CD4-positive, alpha-beta T cell treated with Interleukin-17A for 4 hours (primary cell): Measurements from ENCODE around the gene TCEAL8.
"Not testable (repeated sequence)": the region's sequence is repeated elsewhere in the genome, so short reads cannot be mapped to it uniquely, and the experiment has no call there.

Experiments used
- DNase-seq: peaks from one replicate; pipeline ENCODE4 v3.0.0-alpha.2; 2020; ENCODE audit warnings: mixed read lengths

Gene TCEAL8, protein sequence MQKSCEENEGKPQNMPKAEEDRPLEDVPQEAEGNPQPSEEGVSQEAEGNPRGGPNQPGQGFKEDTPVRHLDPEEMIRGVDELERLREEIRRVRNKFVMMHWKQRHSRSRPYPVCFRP

DNA sequence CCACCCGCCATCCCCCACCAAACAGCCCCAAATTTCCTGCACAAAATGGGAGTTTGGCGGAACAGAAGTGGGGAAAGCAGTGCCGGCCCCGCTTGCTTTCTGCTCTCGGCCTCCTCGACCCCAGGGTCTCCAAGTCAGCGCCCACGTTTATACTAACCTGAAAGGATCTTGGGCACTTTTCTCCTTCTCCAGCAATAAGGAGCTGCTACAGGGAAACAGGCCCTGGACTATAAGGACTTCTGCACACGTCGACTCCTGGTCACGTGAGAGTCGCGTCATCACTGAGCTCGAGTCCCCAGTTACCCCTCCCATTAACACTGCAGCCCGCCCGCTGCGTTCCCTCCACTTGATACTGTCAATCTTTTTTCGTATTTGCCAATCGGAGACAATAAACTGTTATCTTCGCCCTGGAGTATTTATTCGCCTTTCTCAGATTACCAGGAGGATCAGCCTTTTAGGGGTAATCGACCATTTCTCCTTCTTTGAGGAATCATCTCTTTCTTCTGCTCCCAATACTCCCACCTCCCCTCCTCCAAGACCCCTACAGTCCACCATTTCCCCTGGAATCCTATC is at the start of gene TCEAL8:
TCEAL8 (minus strand) TSS at position 235 of the 573 bp plus-strand sequence. CDS start 1,176 bp downstream, outside the sequence.
- peak; percentile 75 for DNase-seq

DNA sequence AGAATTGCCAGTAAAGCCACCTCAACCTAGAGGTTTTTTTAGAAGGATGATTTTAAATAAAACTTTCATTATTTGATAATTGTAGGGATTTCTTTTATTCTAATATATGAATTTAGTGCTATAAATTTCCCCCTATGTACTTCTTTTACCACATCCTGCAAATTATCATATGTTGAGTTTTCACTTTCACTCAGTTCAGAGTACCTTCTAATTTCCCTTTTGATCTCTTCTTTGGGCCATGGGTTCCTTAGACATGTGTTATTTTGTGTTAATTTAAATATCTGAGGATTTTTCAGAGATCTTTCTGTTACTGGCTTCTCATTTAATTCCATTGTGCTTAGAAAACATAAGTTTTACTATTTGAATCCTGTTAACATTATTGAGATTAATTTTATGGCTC is 49.8 kb upstream of the TCEAL8 start:
- DNase-seq: no peak

DNA sequence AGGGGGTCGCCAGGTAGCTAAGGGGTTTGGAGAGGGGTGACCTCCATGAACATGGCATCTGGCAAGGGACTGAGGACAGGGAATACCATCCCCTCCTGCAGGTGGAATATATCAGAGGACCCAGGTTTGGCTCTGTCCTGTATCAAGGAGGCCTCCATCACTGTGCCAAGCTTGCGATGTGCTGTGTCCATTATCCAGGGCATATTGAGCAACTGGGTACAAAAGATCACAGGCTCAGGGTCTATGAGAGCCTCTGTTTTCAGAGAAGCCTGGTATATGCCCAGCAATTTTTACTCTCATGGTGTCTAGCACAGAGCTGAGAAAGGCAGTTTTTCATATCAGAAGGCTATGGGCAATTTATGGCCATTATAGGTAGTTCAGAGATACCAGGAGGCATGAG is 38.2 kb upstream of the TCEAL8 start:
- no peak for DNase-seq

DNA sequence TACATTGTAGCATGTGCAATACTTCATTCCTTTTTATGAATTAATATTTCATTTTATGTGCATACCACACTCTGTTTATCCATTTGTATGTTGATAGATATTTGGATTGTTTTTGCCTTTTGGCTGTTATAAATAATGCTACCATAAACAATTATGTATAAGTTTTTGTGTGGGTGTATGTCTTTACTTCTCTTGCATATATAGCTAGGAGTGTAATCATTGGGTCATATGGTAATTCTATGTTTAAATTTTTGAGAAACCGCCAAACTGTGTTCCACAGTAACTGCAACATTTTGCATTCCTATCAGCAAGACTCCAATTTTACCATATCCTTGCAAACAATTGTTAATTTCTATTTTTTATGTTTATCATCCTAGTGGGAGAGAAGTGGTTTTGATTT is 24.7 kb upstream of the TCEAL8 start:
- DNase-seq: no peak

DNA sequence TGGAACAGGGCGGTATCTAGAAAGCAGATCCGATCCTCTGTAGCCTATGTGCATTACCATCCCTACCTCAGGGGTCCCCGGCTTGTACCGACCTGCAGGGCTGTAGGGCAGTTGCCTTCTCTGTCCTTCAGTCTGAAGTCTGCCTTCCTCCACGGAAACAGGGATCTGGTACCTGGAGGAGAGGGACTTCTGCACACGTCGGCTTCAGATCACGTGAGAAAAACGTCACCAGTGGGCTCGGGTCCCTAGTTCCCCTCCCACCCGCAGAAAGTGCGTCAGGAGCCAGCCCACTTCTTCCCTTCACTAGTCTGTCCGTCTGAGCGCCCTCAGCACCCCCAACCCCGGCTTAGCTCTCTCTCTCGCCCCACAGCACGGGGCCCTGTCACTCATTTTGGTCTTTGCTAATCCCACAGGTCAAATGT is 21.6 kb upstream of the TCEAL8 start, which contains the start of gene TCEAL5:
TCEAL5 (minus strand) TSS at position 170 of the 422 bp plus-strand sequence. CDS start 2,187 bp downstream, outside the sequence.
- DNase-seq: no peak

DNA sequence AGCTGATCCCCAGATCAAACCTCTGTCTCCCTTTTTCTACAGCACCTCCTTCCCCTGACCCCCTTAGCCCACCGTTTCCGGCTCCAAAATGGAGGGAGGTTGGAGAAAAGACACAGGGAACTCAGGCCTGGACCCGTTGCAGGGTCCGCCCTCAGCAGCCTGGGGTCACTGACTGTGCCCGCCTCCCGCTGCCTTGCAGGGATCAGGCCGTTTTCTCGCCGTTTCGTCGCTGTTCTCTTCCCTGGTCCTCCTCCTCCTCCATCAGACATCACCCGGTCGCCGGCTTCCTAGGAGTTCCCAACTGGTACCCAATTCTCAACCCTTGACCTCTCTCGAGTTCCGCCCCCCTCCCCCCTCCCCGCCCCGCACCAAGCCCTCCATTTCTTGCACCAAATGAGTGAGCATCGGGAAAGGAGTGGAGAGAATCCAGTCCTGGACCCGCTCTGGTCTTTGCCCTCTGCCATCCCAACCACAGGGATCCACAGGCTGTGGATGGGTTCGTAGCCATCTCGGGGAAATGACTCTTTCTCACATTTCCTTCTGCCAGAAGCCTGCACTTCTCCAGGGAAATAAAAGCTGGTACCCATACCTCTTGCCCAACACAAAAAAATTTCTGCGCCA is 21.1 kb upstream of the TCEAL8 start:
- DNase-seq: no peak

DNA sequence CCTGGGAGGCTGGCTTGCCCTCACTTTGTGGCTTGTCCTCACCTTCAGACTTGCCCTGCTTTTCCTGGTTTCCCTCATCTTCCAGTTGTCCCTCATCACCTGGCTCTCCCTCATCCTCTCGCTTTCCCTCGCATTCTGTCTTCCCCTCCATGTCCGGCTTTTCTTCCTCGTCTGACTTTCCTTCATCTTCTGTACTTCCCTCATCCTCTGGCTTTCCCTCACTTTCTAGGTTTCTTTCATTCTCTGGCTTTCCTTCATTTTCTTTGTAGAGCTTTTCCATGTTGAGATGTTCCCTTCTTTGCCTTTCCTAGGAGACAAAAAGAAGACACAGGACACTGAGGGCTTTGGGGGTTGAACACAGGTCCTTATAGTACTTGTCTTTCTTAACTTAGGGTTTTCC is 19.3 kb upstream of the TCEAL8 start:
- no peak for DNase-seq

DNA sequence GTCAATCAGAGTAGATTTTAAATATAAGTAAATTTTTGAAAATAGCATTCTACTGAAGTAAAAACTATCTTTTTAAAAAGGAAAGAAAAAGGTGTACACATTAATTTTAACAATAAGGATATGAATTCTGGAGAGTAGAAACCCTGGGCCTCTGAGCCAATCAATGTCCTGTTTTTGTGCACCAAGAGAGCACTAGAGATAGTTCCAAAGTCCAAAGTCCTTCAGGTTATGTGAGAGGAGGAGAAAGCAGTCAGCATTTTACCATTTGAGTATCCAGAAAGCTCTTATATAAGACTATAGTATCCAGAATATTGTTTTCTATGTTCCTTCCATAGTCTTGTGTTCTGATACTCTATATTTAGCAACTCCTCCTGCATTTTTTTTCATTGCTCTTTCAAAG is 3.3 kb upstream of the TCEAL8 start:
- no peak for DNase-seq

DNA sequence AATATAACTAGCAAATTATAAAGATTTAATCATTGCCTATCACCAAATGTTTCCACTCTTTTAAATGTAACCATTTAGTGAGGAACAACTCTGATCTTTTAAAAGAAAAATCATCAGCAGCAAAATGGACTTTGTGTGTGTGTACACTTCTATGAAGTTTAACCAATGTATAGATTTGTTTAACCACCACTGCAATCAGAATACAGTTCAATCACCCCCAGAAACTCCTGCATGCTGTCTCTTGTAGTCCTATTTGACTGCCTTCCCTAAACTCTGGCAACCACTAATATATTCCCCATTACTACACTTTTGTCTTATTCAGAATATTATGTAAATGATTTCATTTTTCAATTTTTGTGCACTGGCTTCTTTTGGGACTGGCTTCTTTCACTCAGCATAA is 1.7 kb upstream of the TCEAL8 start:
- DNase-seq: no peak

DNA sequence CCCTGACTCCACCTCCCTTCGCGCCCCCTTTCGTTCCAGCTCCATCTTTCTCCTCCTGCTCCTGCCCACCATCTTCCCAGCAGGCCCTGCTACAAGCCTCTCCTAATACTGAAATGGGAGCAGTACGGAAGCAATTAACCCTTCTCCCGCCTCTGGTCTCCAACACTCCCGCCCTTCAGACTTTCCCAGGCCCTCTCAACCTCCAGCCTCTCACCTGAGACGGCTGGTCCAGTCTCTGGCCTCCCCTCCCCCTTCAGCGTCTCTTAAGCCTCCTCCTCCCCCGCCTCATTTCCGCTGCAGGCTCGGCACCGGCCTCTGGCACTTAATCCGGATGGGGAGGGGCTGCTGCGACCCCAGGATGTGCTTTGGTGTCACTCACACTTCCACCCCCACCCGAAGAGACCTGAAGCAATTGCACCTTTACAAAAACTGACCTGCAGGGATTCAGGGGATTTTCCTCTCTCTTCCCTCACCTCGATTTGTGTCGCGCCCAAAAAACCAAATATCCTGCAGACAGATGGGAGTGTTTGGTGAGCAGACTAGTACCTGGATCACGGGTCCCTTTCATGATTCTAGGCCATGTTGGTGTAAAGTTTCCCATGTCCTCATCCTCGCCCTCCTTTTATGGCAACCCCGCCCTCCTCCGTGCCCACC is 657 bp downstream of the TCEAL8 start:
- DNase-seq: peak; percentile 59

DNA sequence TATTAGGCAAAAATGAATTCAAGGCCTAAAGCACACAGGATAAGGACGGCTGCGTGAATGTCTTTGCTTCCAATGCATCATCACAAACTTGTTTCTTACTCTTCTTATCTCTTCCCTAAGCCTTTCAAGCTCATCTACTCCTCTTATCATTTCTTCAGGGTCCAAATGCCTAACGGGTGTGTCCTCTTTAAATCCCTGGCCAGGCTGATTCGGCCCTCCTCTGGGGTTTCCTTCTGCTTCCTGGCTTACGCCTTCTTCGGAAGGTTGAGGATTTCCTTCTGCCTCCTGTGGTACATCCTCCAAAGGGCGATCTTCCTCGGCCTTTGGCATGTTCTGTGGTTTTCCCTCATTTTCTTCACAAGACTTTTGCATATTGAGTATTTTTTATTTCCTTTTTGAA is 1.3 kb downstream of the TCEAL8 start:
- DNase-seq: no peak

DNA sequence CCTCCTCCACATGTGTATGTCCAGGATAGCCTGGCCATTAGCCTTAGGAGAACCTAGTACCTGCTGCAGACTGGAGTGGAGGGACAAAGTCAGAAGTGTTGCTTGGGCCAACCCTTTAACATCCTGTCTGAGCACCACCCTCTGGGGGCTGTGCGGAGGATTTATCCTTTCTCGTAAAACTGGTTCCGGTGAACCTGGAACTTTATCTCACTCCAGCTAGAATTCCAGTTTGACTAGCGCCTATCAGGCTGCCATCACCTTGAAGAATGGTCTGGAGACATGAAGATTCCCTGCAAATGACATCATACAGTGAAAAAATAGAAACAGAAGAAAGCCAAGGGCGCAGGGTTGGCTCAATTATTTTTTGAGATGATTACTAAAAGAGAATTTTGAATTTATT is 4.0 kb downstream of the TCEAL8 start:
- no peak for DNase-seq

DNA sequence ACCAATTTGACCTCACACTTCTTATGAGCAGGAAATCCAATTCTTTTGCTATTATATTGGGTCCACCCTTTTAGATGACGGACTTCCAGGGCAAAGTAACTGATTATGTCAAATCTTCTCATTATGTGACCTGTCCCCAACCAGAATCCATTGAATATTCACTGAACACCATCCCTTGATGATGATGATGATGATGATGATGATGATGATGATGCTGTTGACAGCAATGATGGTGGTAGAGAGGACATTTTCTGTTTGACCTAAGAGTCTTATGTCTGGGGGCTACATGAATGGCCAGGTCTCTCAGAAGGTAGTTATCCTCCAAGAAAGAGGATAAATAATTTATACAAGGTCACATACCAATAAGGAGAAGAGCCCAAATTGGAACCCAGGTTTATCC is 5.2 kb downstream of the TCEAL8 start:
- DNase-seq: no peak

DNA sequence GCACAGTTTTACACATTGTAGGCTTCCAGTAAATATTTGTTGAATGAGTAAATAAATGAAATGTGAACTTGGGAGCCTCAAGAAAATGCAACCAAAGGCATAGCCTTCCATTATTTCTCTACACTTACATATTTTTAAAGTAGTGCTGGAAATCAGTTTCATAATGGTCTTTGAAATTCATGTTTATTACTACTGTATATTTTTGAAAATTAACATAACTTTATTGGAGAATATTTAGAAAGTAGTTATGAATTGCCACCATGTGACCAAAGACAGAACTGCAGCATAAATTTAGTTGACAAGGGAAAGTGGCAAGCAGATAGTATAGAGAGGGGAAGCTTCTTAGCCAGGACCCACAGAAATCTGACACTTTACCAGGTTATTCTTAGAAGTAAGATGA is 6.4 kb downstream of the TCEAL8 start:
- DNase-seq: no peak

DNA sequence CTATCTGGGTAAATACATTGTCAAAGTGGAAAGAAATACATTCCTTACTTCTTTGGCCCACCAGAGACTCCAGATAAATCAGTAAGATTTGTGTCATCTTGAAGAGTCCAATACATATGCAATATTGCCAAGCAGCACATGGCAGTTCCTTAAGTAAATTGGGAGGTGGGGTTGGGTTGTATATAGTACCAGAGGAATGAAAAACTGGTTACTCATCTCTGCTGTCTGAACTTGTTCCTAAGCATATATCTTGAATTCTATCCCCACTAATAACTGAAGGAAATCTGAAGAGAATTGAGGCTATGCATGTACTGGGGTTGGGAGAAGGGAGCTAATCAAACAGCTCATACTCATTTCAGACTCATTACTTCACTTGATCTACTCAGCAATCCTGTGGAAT is 14.8 kb downstream of the TCEAL8 start:
- no peak for DNase-seq

DNA sequence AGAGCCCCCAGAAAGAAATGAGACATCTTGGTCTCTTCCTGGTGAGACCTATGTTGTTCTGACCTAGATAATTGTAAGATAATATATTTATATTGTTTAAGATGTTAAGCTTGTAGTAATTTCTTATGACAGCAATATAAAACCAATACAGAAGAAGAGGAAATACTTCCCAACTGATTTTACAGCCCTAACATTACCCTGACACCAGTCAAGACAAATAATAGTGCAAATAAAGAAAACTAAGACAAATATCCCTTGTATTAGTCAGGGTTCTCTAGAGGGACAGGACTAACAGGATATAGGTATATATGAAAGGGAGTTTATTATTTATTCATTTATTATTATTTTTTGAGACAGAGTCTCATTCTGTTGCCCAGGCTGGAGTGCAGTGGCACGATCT is 18.7 kb downstream of the TCEAL8 start:
- no peak for DNase-seq

DNA sequence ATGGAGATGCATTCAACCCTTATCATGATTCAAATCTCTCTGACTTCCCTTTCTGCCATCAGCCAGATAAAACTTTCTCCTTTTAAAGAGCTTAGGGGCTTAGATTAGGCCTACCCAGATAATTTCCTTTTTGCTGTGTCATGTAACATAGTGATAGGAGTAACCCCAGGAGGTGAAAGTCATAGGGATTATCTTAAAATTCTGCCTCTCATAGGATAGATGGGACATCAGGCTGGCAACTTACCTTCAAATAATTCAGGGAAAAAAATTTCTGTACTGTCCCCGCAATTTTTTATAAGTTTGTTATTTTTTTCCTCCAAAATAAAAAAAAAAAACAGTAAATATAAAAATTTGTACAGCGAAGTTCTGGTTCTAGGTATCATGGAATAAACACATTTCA is 19.3 kb downstream of the TCEAL8 start:
- not testable (repeated sequence) for DNase-seq

DNA sequence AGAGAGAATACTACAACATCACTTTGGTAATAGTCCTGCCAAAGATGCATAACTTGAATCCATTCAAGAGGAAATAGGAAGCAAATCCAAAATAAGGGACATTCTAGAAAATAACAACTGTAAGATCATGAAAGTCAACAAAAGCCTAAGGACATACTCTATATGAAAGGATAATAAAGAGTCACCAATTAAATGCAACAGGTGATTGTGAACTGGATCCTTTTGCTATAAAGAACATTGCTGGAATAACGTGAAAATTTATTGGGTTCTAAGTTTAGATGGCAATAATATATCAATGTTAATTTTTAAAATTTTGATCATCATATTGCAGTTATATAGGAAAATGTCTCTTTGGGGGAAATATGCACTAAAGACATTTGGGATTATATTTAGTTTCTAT is 20.1 kb downstream of the TCEAL8 start:
- DNase-seq: no peak

DNA sequence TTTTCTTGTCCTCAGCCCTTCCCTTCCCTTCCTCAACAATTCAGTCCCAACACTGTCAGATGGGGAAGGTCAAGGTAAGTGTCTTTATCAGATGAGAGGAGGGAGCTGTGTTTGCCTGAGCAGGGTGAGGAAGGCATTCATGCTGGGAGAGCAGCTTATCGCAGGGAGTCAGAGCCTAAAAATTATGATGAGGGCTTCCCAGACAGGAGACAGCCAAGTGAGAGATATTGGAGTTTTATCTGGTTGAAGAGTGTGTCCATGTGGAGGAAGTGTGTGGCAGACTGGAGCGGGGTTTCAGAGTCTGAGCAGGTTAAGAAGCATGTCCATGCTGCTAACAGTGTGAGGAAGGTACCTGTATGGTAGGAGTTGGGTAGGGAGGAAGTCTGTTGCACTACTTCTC is 21.7 kb downstream of the TCEAL8 start:
- no peak for DNase-seq

DNA sequence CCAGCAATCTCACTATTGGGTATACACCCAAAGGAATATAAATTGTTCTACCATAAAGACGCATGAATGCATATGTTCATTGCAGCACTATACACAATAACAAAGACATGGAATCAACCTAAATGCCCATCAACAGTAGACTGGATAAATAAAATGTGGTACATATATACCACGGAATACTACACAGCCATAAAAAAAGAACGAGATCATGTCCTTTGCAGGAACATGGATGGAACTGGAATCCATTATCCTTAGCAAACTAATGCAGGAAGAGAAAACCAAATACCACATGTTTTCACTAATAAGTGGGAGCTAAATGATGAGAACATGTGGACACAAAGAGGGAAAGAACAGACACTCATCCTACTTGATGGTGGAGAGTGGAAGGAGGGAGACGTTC is 29.0 kb downstream of the TCEAL8 start:
- DNase-seq: not testable (repeated sequence)

DNA sequence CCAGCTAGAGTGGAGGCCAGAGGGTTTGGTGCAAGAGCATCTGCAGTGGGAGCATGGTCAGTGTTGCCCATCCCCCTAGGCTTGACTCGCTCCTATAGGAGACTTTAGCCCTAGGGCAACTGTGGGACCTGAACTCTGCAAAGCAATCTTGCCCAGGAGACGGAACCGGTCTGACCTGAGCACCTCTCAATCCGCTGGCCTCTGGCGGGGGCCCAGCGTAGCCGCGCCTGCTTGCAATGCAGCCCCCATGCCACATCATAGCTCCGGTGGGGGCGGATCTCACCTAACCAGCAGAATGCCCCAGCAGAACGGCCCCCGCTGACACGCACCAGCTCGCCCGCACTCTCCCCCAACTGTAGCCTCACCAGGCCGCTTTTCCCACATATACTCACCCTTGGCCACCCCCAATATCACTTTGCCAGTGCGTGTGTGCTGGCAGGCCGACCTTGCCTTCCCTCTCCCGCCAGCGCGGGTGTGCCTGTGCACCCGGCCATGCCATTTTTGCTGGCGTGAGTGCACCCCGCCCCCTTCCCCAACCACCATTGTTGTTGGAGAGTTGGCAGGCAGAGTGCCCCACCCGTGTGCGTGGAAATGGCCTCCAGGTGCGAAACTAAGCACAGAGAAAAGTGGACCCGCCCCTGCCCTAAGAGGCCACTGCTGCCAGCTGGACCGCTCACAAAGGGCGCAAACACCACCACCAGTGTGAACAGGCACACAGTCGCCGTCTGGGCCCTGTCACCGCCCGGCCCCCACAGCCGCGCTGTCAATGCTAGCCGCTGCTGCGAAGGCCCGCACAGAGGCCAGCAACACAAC is 34.2 kb downstream of the TCEAL8 start:
- DNase-seq: no peak

DNA sequence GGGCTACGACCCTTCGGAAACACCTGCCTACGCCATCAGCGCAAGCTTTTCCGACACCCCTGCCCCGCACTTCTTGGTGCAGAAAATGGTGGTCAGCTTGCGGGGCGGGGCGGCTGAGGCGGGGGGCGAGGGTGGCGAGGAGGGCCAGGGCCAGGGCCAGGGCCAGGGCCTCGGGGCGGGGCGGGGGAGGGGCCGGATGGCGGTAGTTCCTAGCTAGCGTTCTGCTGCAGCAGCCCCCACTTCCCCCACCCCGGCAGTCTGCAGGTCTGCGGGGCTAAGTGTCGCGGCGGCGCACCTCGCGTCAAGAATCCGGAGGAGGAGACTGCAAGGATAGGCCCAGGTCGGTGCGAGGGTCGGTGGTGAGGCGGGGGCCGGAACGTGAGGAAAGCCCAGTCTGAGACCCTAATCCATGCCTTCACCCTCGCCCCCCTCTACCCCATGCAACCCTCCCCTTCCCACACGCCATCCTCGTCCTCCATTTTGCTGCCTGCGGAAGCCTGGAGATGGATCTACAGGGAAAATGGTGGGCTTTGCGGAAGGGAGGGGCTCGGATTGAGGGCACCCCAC is 39.4 kb downstream of the TCEAL8 start:
- DNase-seq: peak; percentile 57

DNA sequence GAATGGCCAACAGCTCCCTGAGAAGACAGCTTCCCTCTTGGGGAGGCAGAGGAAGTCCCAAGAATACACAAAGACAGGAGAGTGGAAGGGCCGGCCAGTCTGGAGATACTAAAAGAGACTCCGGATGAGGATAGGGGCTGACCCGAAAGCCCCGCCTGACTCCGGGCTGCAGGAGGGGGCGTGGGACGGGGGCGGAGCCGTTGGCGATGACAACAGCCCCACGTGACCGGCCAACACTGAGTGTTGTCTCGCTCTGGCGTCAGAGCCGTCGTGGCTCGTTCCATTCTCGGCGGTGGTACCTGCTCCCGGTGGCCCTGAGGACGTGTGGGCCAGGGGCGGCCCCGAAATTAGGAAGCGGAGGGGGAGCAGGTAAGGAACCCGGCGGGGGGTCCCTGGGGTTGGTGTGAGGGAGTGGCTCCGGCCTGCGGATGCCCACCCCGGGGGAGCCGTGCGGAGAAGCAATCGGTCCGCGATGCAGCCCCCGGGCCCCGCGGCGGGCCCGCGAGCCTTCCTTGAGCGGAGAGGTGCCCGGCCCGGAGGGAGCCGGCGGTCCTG is 40.0 kb downstream of the TCEAL8 start, which contains the start of gene BEX4:
BEX4 (plus strand) TSS at position 239 of the 555 bp plus-strand sequence. CDS start 1,046 bp downstream, outside the sequence.
- peak; percentile 87 for DNase-seq
